Activated CD4-positive, alpha-beta memory T cell treated with anti-CD3 and anti-CD28 coated beads, Interleukin-2, amount 10 ng/mL, durations not matched to agents 7 days and 5 days (primary cell): ENCODE measurements around the gene RNF115. TPM values are rescaled to one million over a fixed set of nuclear protein-coding genes. Genes with fewer than 3 reads are reported as not detected.
"Not testable (repeated sequence)": the region's sequence is repeated elsewhere in the genome, so short reads cannot be mapped to it uniquely, and the experiment has no call there.

ENCODE experiments used
- CTCF ChIA-PET: fragments of 350-600 bp; sonication (Branson Sonifier 250); formaldehyde crosslinking; loops from one replicate; lab custom pipeline; 2021; ENCODE audit warnings: antibody characterized with exemption, inconsistent platforms; lab: Charles Lee
- POLR2A ChIA-PET: fragments of 350-600 bp; sonication (Branson Sonifier 250); formaldehyde crosslinking; loops from one replicate; lab custom pipeline; 2021; ENCODE audit warnings: antibody characterized with exemption; lab: Charles Lee
- DNase-seq: peaks from one replicate; pipeline ENCODE4 v3.0.0-alpha.2; 2020
- H3K27ac Mint-ChIP-seq: one replicate; pipeline ENCODE4 v1.8.0; 2021; ENCODE audit warnings: mild to moderate bottlenecking, mixed read lengths
- H3K27me3 Mint-ChIP-seq: one replicate; pipeline ENCODE4 v1.8.0; 2021; ENCODE audit warnings: mixed read lengths
- H3K36me3 Mint-ChIP-seq: one replicate; pipeline ENCODE4 v1.8.0; 2021; ENCODE audit warnings: low read depth, mixed read lengths
- H3K4me1 Mint-ChIP-seq: one replicate; pipeline ENCODE4 v1.8.0; 2021; ENCODE audit warnings: mixed read lengths
- H3K4me3 Mint-ChIP-seq: one replicate; pipeline ENCODE4 v1.8.0; 2021; ENCODE audit warnings: mild to moderate bottlenecking, mixed read lengths
- H3K9me3 Mint-ChIP-seq: one replicate; pipeline ENCODE4 v1.8.0; 2021; ENCODE audit warnings: mixed read lengths
- total RNA-seq, 2 experiments: library from RNA; stranded (reverse); gene quantifications; one replicate each; pipeline ENCODE4 v1.2.3, GENCODE V29; 2021

The RNF115 gene
- total RNA-seq, 2 experiments from 2014 or later = 12.9 to 13.1 TPM

GRCh38 chr1:145849356-145850160, 25.7 kb upstream of the RNF115 start:
- no peak for DNase-seq
- CTCF ChIA-PET = interaction anchor here (0.7 to 8.9 kb wide), 8 partner anchors 10 to 172 kb away, joined by 3 to 182 read pairs (median 7); partner anchors contain the start of genes HJV, ITGA10 and PIAS3
- Mint-ChIP-seq H3K36me3 (peaks cover 27% of the 10 kb centered on the region), H3K27me3 (no peaks in the 10 kb centered on the region), H3K4me1 (peaks cover 7% of the 10 kb centered on the region), H3K27ac (no peak overlapping the region), H3K4me3 (no peak overlapping the region), H3K9me3 (no peaks in the 10 kb centered on the region)
- POLR2A ChIA-PET = interaction anchor here (1.0 to 6.9 kb wide), 3 partner anchors 9 to 159 kb away, joined by 3 to 71 read pairs (median 3); partner anchors contain the start of genes PIAS3 and RBM8A

GRCh38 chr1:145847827-145848226, 23.9 kb upstream of the RNF115 start:
- ChIA-PET CTCF (interaction anchor here (1.2 to 8.9 kb wide), 9 partner anchors 10 to 163 kb away, joined by 3 to 182 read pairs (median 9); partner anchors contain the start of genes ANKRD34A, ANKRD35, ITGA10 and PIAS3), POLR2A (interaction anchor here (1.2 to 6.9 kb wide), 4 partner anchors 11 to 117 kb away, joined by 3 to 71 read pairs (median 16); partner anchors contain the start of genes ANKRD34A, PIAS3, POLR3C and POLR3GL)
- no peak overlapping the region for H3K27ac Mint-ChIP-seq
- no peaks in the 10 kb centered on the region for H3K27me3 Mint-ChIP-seq
- no peak for DNase-seq
- H3K4me1 Mint-ChIP-seq = peaks cover 7% of the 10 kb centered on the region
- H3K36me3 Mint-ChIP-seq = peaks cover 19% of the 10 kb centered on the region
- no peaks in the 10 kb centered on the region for H3K9me3 Mint-ChIP-seq
- no peak overlapping the region for H3K4me3 Mint-ChIP-seq

GRCh38 chr1:145846201-145846612, 22.3 kb upstream of the RNF115 start:
- no peaks in the 10 kb centered on the region for H3K27me3 Mint-ChIP-seq
- peaks cover 7% of the 10 kb centered on the region for H3K4me1 Mint-ChIP-seq
- DNase-seq = peak; percentile 46
- POLR2A ChIA-PET = interaction anchor here (1.1 to 6.9 kb wide), 15 partner anchors 8 to 206 kb away, joined by 3 to 71 read pairs (median 8); partner anchors contain the start of genes ANKRD34A, LIX1L, PEX11B and PIAS3
- H3K36me3 Mint-ChIP-seq = peaks cover 32% of the 10 kb centered on the region
- no peaks in the 10 kb centered on the region for H3K9me3 Mint-ChIP-seq
- no peak overlapping the region for H3K4me3 Mint-ChIP-seq
- no peak overlapping the region for H3K27ac Mint-ChIP-seq
- CTCF ChIA-PET = interaction anchor here (0.6 to 8.9 kb wide), 35 partner anchors 9 to 192 kb away, joined by 3 to 182 read pairs (median 9); partner anchors contain the start of genes ANKRD34A, ANKRD35, HJV and LIX1L

- ChIA-PET CTCF (interaction anchor here (0.6 to 8.9 kb wide), 53 partner anchors 8 to 201 kb away, joined by 3 to 182 read pairs (median 6); partner anchors contain the start of genes ANKRD34A, ANKRD35, HJV and ITGA10), POLR2A (interaction anchor here (0.7 to 6.9 kb wide), 21 partner anchors 9 to 565 kb away, joined by 3 to 71 read pairs (median 5); partner anchors contain the start of genes ANKRD34A, LIX1L, PEX11B and PIAS3)
- Mint-ChIP-seq H3K27me3 (no peaks in the 10 kb centered on the region), H3K9me3 (no peaks in the 10 kb centered on the region), H3K27ac (peak within 1 kb of the TSS; percentile 45), H3K4me1 (peaks cover 7% of the 10 kb centered on the region), H3K4me3 (no peak within 1 kb of the TSS), H3K36me3 (peaks cover 33% of the 10 kb centered on the region)
- DNase-seq = peak; percentile 79
Measured at GRCh38 chr1:145845514-145846161, 21.7 kb upstream of the RNF115 start, which contains the start of gene NUDT17. Gene NUDT17 (plus strand): TSS chr1:145845630. CDS start chr1:145845641, 11 bp downstream.

GRCh38 chr1:145845144-145845513, 21.2 kb upstream of the RNF115 start:
- H3K36me3 Mint-ChIP-seq = peaks cover 31% of the 10 kb centered on the region
- H3K4me3 Mint-ChIP-seq = no peak overlapping the region
- no peak for DNase-seq
- CTCF ChIA-PET = interaction anchor here (0.6 to 8.9 kb wide), 53 partner anchors 8 to 201 kb away, joined by 3 to 182 read pairs (median 6); partner anchors contain the start of genes ANKRD34A, ANKRD35, HJV and ITGA10
- no peak overlapping the region for H3K27ac Mint-ChIP-seq
- H3K27me3 Mint-ChIP-seq = no peaks in the 10 kb centered on the region
- POLR2A ChIA-PET = interaction anchor here (0.7 to 6.9 kb wide), 19 partner anchors 10 to 564 kb away, joined by 3 to 71 read pairs (median 5); partner anchors contain the start of genes ANKRD34A, LIX1L, PEX11B and PIAS3
- peaks cover 7% of the 10 kb centered on the region for H3K4me1 Mint-ChIP-seq
- H3K9me3 Mint-ChIP-seq = no peaks in the 10 kb centered on the region

GRCh38 chr1:145843031-145843430, 19.1 kb upstream of the RNF115 start:
- Mint-ChIP-seq H3K4me3 (no peak overlapping the region), H3K36me3 (peaks cover 35% of the 10 kb centered on the region), H3K27me3 (no peaks in the 10 kb centered on the region), H3K27ac (no peak overlapping the region), H3K4me1 (peaks cover 7% of the 10 kb centered on the region), H3K9me3 (no peaks in the 10 kb centered on the region)
- no peak for DNase-seq
- ChIA-PET CTCF (interaction anchor here (1.0 to 8.9 kb wide), 5 partner anchors 11 to 168 kb away, joined by 3 to 182 read pairs (median 46); partner anchors contain the start of genes LIX1L, PIAS3, POLR3C and RNF115), POLR2A (interaction anchor here (1.0 kb wide), 2 partner anchors 17 to 18 kb away, joined by 3 read pairs; partner anchors contain the start of gene POLR3C)

- Mint-ChIP-seq H3K9me3 (no peaks in the 10 kb centered on the region), H3K4me1 (no peaks in the 10 kb centered on the region), H3K27me3 (no peaks in the 10 kb centered on the region), H3K36me3 (peaks cover 68% of the 10 kb centered on the region), H3K4me3 (no peak overlapping the region), H3K27ac (no peak overlapping the region)
- no peak for DNase-seq
- ChIA-PET POLR2A (interaction anchor here (0.6 kb wide), 1 partner anchor 9 kb away, joined by 4 read pairs; no protein-coding TSS in a partner anchor), CTCF (interaction anchor here (1.0 to 1.4 kb wide), 2 partner anchors 8 to 10 kb away, joined by 3 to 5 read pairs; partner anchors contain the start of gene NUDT17)
Measured at GRCh38 chr1:145837656-145838055, 13.8 kb upstream of the RNF115 start.

- peaks cover 27% of the 10 kb centered on the region for H3K4me1 Mint-ChIP-seq
- CTCF ChIA-PET = interaction anchor here (1.5 kb wide), 1 partner anchor 15 kb away, joined by 5 read pairs; the partner anchor contains the start of gene NUDT17
- H3K27me3 Mint-ChIP-seq, H3K4me3 Mint-ChIP-seq, H3K27ac Mint-ChIP-seq, DNase-seq, H3K9me3 Mint-ChIP-seq, POLR2A ChIA-PET: not testable (repeated sequence)
- peaks cover 74% of the 10 kb centered on the region for H3K36me3 Mint-ChIP-seq
Measured at GRCh38 chr1:145830810-145831209, 6.9 kb upstream of the RNF115 start.

GRCh38 chr1:145828367-145829026, 4.6 kb upstream of the RNF115 start:
- Mint-ChIP-seq H3K4me3 (no peak overlapping the region), H3K4me1 (peaks cover 42% of the 10 kb centered on the region), H3K27ac (peak overlapping the region; percentile 29), H3K9me3 (no peaks in the 10 kb centered on the region), H3K27me3 (no peaks in the 10 kb centered on the region), H3K36me3 (peaks cover 78% of the 10 kb centered on the region)
- no peak for DNase-seq
- ChIA-PET POLR2A (interaction anchor here (1.5 to 2.0 kb wide), 3 partner anchors 17 to 135 kb away, joined by 3 to 6 read pairs (median 3); partner anchors contain the start of gene NUDT17), CTCF (interaction anchor here (0.6 to 2.5 kb wide), 4 partner anchors 17 to 179 kb away, joined by 3 to 15 read pairs (median 3); partner anchors contain the start of gene NUDT17)

GRCh38 chr1:145827966-145828365, 4.1 kb upstream of the RNF115 start:
- CTCF ChIA-PET = interaction anchor here (0.6 to 2.5 kb wide), 4 partner anchors 18 to 180 kb away, joined by 3 to 15 read pairs (median 3); partner anchors contain the start of gene NUDT17
- H3K27ac Mint-ChIP-seq = peak overlapping the region; percentile 29
- H3K27me3 Mint-ChIP-seq = no peaks in the 10 kb centered on the region
- no peak for DNase-seq
- H3K36me3 Mint-ChIP-seq = peaks cover 73% of the 10 kb centered on the region
- H3K9me3 Mint-ChIP-seq = no peaks in the 10 kb centered on the region
- H3K4me1 Mint-ChIP-seq = peaks cover 42% of the 10 kb centered on the region
- H3K4me3 Mint-ChIP-seq = no peak overlapping the region
- POLR2A ChIA-PET = interaction anchor here (1.5 to 2.0 kb wide), 3 partner anchors 18 to 136 kb away, joined by 3 to 6 read pairs (median 3); partner anchors contain the start of gene NUDT17

GRCh38 chr1:145826030-145826429, 2.1 kb upstream of the RNF115 start:
- no peaks in the 10 kb centered on the region for H3K27me3 Mint-ChIP-seq
- CTCF ChIA-PET = interaction anchor here (1.0 to 4.0 kb wide), 5 partner anchors 10 to 153 kb away, joined by 3 to 46 read pairs (median 4); partner anchors contain the start of genes NUDT17 and PIAS3
- H3K9me3 Mint-ChIP-seq = no peaks in the 10 kb centered on the region
- H3K4me1 Mint-ChIP-seq = peaks cover 40% of the 10 kb centered on the region
- DNase-seq = no peak
- POLR2A ChIA-PET = interaction anchor here (0.6 to 3.7 kb wide), 7 partner anchors 13 to 212 kb away, joined by 3 to 29 read pairs (median 4); partner anchors contain the start of genes ANKRD34A, NUDT17, POLR3GL and RBM8A
- peaks cover 56% of the 10 kb centered on the region for H3K36me3 Mint-ChIP-seq
- H3K4me3 Mint-ChIP-seq = peak overlapping the region; percentile 99
- peak overlapping the region; percentile 18 for H3K27ac Mint-ChIP-seq
